PC-3 (cell line): ENCODE measurements around the gene LDHD. TPM values are rescaled to one million over a fixed set of nuclear protein-coding genes. Genes with fewer than 3 reads are reported as not detected.

Experiments
- ATAC-seq: fragments of 200-7000 bp; cut with Tn5 transposase; 2 replicates; pipeline ENCODE4 v1.9.1; 2020; ENCODE audit warnings: mild to moderate bottlenecking, moderate library complexity
- BruUV-seq: library from RNA; stranded (reverse); fragments of 400-500 nt; replicated peaks from 2 replicates; lab custom pipeline; 2021; lab: Mats Ljungman, UMichigan
- CTCF ChIA-PET: fragments of 300-600 bp; sonication (Branson Sonifier 250); formaldehyde crosslinking; loops from one replicate; lab custom pipeline; 2022; ENCODE audit warnings: antibody characterized with exemption; lab: Charles Lee
- POLR2A ChIA-PET: fragments of 300-600 bp; sonication (Branson Sonifier 250); formaldehyde crosslinking; loops from one replicate; lab custom pipeline; 2022; ENCODE audit warnings: antibody characterized with exemption; ENCODE audit not compliant: unreplicated experiment; lab: Charles Lee
- DNase-seq: peaks from one replicate; pipeline ENCODE4 v3.0.0-alpha.2; 2015
- H2AFZ ChIP-seq: fragments of 300-600 bp; sonication (generic); 2 replicates; pipeline ENCODE4 v1.6.0; 2016; ENCODE audit warnings: antibody characterized with exemption, low read length
- H3F3A ChIP-seq: fragments of 300-600 bp; sonication (generic); one replicate; pipeline ENCODE4 v1.6.0; 2017; ENCODE audit warnings: antibody characterized with exemption, low read length, control low read depth, mild to moderate bottlenecking; ENCODE audit not compliant: unreplicated experiment
- H3K27ac ChIP-seq: fragments of 300-600 bp; sonication (generic); 2 replicates; pipeline ENCODE4 v1.5.1; 2016; ENCODE audit warnings: mild to moderate bottlenecking, low read length
- H3K27me3 ChIP-seq: fragments of 300-600 bp; sonication (generic); 2 replicates; pipeline ENCODE4 v1.6.1; 2016; ENCODE audit warnings: low read length, mixed read lengths
- H3K36me3 ChIP-seq: fragments of 300-600 bp; sonication (generic); 2 replicates; pipeline ENCODE4 v1.6.1; 2016; ENCODE audit warnings: low read depth, mixed run types, low read length, mixed read lengths
- H3K4me1 ChIP-seq: fragments of 300-600 bp; sonication (generic); 2 replicates; pipeline ENCODE4 v1.5.1; 2016; ENCODE audit warnings: low read length; ENCODE audit not compliant: insufficient read depth
- H3K4me2 ChIP-seq: fragments of 300-600 bp; sonication (generic); 2 replicates; pipeline ENCODE4 v1.6.0; 2016; ENCODE audit warnings: low read length
- H3K4me3 ChIP-seq: fragments of 300-600 bp; sonication (generic); 2 replicates; pipeline ENCODE4 v1.5.1; 2016; ENCODE audit warnings: mild to moderate bottlenecking, low read length, mixed read lengths
- H3K79me2 ChIP-seq: fragments of 300-600 bp; sonication (generic); 2 replicates; pipeline ENCODE4 v1.6.1; 2017; ENCODE audit warnings: low read length, mixed read lengths
- H3K9ac ChIP-seq: fragments of 300-600 bp; sonication (generic); 2 replicates; pipeline ENCODE4 v1.6.0; 2016; ENCODE audit warnings: mild to moderate bottlenecking, low read length
- H3K9me2 ChIP-seq: fragments of 300-600 bp; sonication (generic); replicated peaks from 2 replicates; pipeline ENCODE4 v1.6.1; 2016; ENCODE audit warnings: mixed run types, low read length, mixed read lengths
- H3K9me3 ChIP-seq: fragments of 300-600 bp; sonication (generic); 2 replicates; pipeline ENCODE4 v1.6.1; 2016; ENCODE audit warnings: low read length, mixed read lengths
- H4K20me1 ChIP-seq: fragments of 300-600 bp; sonication (generic); 2 replicates; pipeline ENCODE4 v1.6.1; 2016; ENCODE audit warnings: low read length, mixed read lengths
- CTCF ChIP-seq: fragments of 300-600 bp; sonication (generic); conservative IDR thresholded peaks from 2 replicates; pipeline ENCODE4 v1.5.1; 2017; ENCODE audit warnings: antibody characterized with exemption, low read depth, mild to moderate bottlenecking, low read length
- EZH2 ChIP-seq: fragments of 300-600 bp; sonication (generic); IDR thresholded peaks from one replicate; pipeline ENCODE4 v1.6.1; 2017; ENCODE audit warnings: antibody characterized with exemption, mild to moderate bottlenecking, low read length; ENCODE audit not compliant: unreplicated experiment
- EZH2phosphoT487 ChIP-seq: fragments of 300-600 bp; sonication (generic); IDR thresholded peaks from 2 replicates; pipeline ENCODE4 v1.6.1; 2018; ENCODE audit warnings: mild to moderate bottlenecking, antibody characterized with exemption, low read length, borderline replicate concordance
- intact Hi-C: fragments of 100-400 bp; cut with micrococcal nuclease; formaldehyde crosslinking; loops from 2 replicates; pipeline ENCODE4 v1.9.0; 2023
- total RNA-seq: library from RNA; depleted of rRNA; stranded (reverse); fragments of >200 nt; gene quantifications from 2 replicates; pipeline ENCODE4 v1.2.3, GENCODE V29; 2014; rRNA removed

LDHD gene
- total RNA-seq, 1 experiment from 2014 or later: 3.1 TPM

GRCh38 chr16:75062135-75062975 lies 54.2 kb downstream of the LDHD start:
- Histone ChIP-seq H3K36me3 (no peaks in the 10 kb centered on the region), H3K9me2 (no peaks in the 10 kb centered on the region), H3K9ac (no peak overlapping the region), H3K4me1 (peaks cover 22% of the 10 kb centered on the region), H3K4me2 (no peak overlapping the region), H4K20me1 (no peaks in the 10 kb centered on the region), H3K27ac (no peak overlapping the region), H2AFZ (no peak overlapping the region), H3K4me3 (no peak overlapping the region), H3K27me3 (no peaks in the 10 kb centered on the region), H3K9me3 (no peaks in the 10 kb centered on the region), H3F3A (no peaks in the 10 kb centered on the region), H3K79me2 (peaks cover 95% of the 10 kb centered on the region)
- intact Hi-C loops: no loop called here
- no TSS peak for BruUV-seq
- TF ChIP-seq CTCF (no peak), EZH2 (no peak), EZH2phosphoT487 (no peak)
- CTCF ChIA-PET: no interaction called here
- POLR2A ChIA-PET: no interaction called here
- DNase-seq (no peak), ATAC-seq (no peak)

Other genes starting within 250 kb of the LDHD start
- gene WDR59, start 131.7 kb downstream of the LDHD start, total RNA-seq: 7.1 and 11.8 TPM in 2 replicates
- 60.4 and 83.6 TPM in 2 replicates for gene ZNRF1, start 117.8 kb downstream of the LDHD start, total RNA-seq
- gene ZFP1, start 31.7 kb upstream of the LDHD start, total RNA-seq: 3.3 and 3.5 TPM in 2 replicates
- not detected in 2 replicates for gene CTRB2, start 90.4 kb upstream of the LDHD start, total RNA-seq
- gene CTRB1, start 102.2 kb upstream of the LDHD start, total RNA-seq: not detected in 2 replicates
- gene BCAR1, start 134.8 kb upstream of the LDHD start, total RNA-seq: 49.3 and 68.0 TPM in 2 replicates